HG02970 (cell line): ENCODE results near the gene PGAP1.
"Not testable (repeated sequence)": the region's sequence is repeated elsewhere in the genome, so short reads cannot be mapped to it uniquely, and the experiment has no call there.

Experiments used
- ATAC-seq: cut with Tn5 transposase; IDR thresholded peaks from one replicate; pipeline ENCODE4 v1.9.1; 2021; ENCODE audit warnings: mild to moderate bottlenecking, moderate library complexity, moderate number of reproducible peaks; ENCODE audit not compliant: unreplicated experiment, low FRiP score

Gene PGAP1

GRCh38 chr2:196951973-196952372 is 25.5 kb upstream of the PGAP1 start:
- ATAC-seq = no peak

GRCh38 chr2:196949116-196949515 is 22.6 kb upstream of the PGAP1 start:
- ATAC-seq = no peak

GRCh38 chr2:196944570-196944969 is 18.1 kb upstream of the PGAP1 start:
- no peak for ATAC-seq

- ATAC-seq = no peak
These were observed 15.0 kb upstream of the PGAP1 start for GRCh38 chr2:196941398-196942078.

DNA sequence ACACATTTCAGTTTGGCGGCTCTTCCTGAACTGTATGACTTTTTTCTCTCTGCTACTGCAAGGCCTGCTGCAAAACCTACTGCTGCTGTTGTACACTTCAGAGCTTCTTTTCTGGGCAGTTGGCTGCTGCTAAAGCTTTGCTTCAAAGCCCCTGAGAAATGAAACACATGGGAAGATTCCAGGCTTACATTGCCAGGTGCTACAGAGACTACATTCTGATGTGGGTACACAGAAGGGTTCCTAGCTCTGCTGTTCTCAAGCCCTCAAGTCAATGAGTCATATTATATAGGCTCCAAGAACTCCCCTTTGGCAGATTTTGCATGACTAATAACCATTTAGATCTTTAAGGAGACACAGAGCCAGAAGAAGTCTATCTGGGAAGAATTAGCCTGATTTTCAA is 12.9 kb upstream of the PGAP1 start:
- ATAC-seq = no peak

- ATAC-seq = no peak
These were observed 8.9 kb upstream of the PGAP1 start for GRCh38 chr2:196935432-196935831.

DNA sequence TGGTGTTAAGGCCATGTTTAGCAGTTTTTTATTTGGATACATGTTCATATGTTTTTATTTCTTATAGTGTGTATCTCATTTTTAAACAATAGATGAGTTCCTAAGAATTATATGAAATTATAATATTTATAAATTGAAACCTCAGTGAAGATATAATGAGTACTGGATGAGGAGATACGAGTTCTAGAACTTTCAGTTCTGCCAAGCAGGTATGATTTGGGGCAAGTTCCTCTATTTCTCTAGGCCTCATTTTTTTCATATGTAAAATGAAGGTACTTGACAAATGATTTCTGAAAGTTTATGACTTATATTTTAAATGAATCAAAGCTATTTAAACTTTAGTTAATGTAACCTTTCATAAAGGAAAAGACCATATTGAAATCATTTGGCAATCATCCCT is 8.2 kb upstream of the PGAP1 start:
- ATAC-seq = no peak

GRCh38 chr2:196931555-196931954 is 5.0 kb upstream of the PGAP1 start:
- ATAC-seq = no peak

GRCh38 chr2:196927376-196928225 is 1.1 kb upstream of the PGAP1 start:
- no peak for ATAC-seq

GRCh38 chr2:196925768-196926561 is 542 bp downstream of the PGAP1 start:
- peak; percentile 28 for ATAC-seq

GRCh38 chr2:196925051-196925767 is 1.3 kb downstream of the PGAP1 start:
- ATAC-seq = no peak

- no peak for ATAC-seq
These were observed 2.5 kb downstream of the PGAP1 start for GRCh38 chr2:196924051-196924450.

- no peak for ATAC-seq
These were observed 7.6 kb downstream of the PGAP1 start for GRCh38 chr2:196918927-196919326.

- ATAC-seq = no peak
These were observed 8.7 kb downstream of the PGAP1 start for GRCh38 chr2:196917802-196918201.

DNA sequence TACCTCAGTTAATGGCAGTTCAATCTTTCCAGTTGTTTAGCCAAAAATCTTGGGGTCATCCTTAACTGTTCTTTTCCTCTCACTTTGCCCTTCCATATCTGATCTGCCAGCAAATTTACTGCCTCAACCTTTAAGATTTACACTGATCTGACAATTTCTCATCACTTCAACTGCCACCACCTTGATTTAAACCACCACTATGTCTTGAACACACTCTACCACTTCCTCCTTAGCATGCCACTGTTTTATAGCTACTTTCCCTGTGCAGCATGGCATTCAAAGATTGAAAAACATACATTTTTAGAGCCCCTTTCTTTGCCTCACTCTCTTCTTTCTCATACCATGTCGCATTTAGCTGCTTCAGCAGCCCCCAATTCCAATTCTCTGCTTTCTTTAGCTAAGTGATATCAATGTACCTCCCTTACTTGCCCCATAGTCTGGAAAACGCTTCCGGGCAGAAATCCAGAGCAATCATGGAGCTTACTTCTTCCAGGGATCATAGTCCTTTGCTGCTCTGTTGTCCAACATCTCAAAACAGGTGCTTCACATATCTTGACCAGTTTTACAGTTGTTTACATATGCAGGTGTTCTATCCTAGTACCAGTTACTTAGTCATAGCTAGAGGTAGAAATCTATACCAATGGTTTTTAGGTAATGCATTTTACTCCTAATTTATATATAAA is 10.9 kb downstream of the PGAP1 start:
- ATAC-seq = no peak

DNA sequence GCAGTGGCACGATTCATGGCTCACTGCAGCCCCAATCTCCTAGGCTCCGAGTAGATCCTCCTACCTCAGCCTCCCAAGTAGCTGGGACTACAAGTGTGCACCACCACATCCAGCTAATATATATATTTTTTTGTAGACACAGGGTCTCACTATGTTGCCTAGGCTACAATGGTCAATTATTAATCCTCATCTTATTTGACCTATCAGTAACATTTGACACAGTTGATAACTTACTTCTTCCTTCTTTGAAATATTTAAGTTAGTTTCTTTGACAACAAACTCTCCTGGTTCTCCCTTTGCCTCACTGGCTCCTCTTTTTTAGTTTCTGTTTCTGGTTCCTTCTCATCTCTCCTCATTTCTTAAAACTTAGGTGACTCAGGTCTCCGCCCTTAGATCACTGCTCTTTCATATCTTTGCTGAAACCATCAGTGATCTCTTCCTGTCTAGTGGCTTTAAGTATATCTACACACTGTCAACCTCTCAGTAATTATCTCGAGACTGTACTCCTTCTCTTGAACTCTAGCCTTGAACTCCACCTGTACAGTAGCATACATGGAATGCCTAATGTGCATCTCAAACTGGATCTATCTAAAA is 11.5 kb downstream of the PGAP1 start:
- ATAC-seq = no peak

GRCh38 chr2:196913691-196914090 is 12.8 kb downstream of the PGAP1 start:
- ATAC-seq = no peak

GRCh38 chr2:196905365-196905764 is 21.1 kb downstream of the PGAP1 start:
- ATAC-seq = not testable (repeated sequence)

DNA sequence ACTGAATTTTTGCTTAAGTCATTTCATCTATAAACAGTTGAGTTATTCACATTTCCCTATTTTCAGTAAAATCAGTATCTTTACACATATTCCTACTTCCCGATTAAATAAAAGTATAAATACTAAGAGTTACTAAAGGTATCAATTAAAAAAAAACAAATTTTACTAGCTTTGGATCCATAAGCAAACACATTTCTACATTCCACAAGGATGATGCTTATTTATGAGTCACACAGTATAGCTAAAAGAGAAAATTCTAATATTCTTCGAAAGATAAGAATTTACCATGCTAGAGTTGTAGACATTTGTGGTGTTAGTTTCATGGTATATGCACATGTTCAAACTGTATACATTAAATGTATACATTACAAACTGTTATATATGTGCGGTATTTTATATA is 23.7 kb downstream of the PGAP1 start:
- ATAC-seq = no peak

GRCh38 chr2:196900843-196901242 is 25.7 kb downstream of the PGAP1 start:
- no peak for ATAC-seq
